Activated CD8-positive, alpha-beta memory T cell treated with anti-CD3 and anti-CD28 coated beads, Interleukin-2, amount 50 U/mL, for 24 hours (primary cell): ENCODE data around the gene C22orf23.
"Not testable (repeated sequence)": the region's sequence is repeated elsewhere in the genome, so short reads cannot be mapped to it uniquely, and the experiment has no call there.

ENCODE experiments used
- DNase-seq: peaks from one replicate; pipeline ENCODE4 v3.0.0-alpha.2; 2020; ENCODE audit errors: extremely low read depth

C22orf23 gene

GRCh38 chr22:37982151-37982785 lies 28.9 kb upstream of the C22orf23 start:
- no peak for DNase-seq

- DNase-seq, result no peak
These were observed 28.0 kb upstream of the C22orf23 start for GRCh38 chr22:37981282-37982011.

GRCh38 chr22:37979782-37980181 lies 26.4 kb upstream of the C22orf23 start:
- DNase-seq, result no peak

- no peak for DNase-seq
These were observed 23.1 kb upstream of the C22orf23 start for GRCh38 chr22:37976547-37976946.

- not testable (repeated sequence) for DNase-seq
These were observed 22.6 kb upstream of the C22orf23 start for GRCh38 chr22:37976022-37976421.

GRCh38 chr22:37975153-37975552 lies 21.8 kb upstream of the C22orf23 start:
- no peak for DNase-seq

- no peak for DNase-seq
These were observed 20.1 kb upstream of the C22orf23 start for GRCh38 chr22:37973271-37974170.

GRCh38 chr22:37972527-37972926 lies 19.1 kb upstream of the C22orf23 start:
- DNase-seq, result no peak

- no peak for DNase-seq
These were observed 18.4 kb upstream of the C22orf23 start for GRCh38 chr22:37971475-37972434.

- DNase-seq, result no peak
These were observed 17.5 kb upstream of the C22orf23 start for GRCh38 chr22:37970864-37971263.

- no peak for DNase-seq
These were observed 15.3 kb upstream of the C22orf23 start for GRCh38 chr22:37968452-37969251.

- no peak for DNase-seq
These were observed 14.4 kb upstream of the C22orf23 start for GRCh38 chr22:37967637-37968451.

GRCh38 chr22:37967147-37967546 lies 13.7 kb upstream of the C22orf23 start:
- DNase-seq, result no peak

GRCh38 chr22:37965940-37966664 lies 12.7 kb upstream of the C22orf23 start:
- no peak for DNase-seq

- DNase-seq, result no peak
These were observed 7.7 kb upstream of the C22orf23 start for GRCh38 chr22:37961062-37961461.

GRCh38 chr22:37959231-37959825 lies 5.9 kb upstream of the C22orf23 start:
- DNase-seq, result no peak

- no peak for DNase-seq
These were observed 3.8 kb upstream of the C22orf23 start for GRCh38 chr22:37957232-37957631.

- DNase-seq, result not testable (repeated sequence)
These were observed 2.5 kb upstream of the C22orf23 start for GRCh38 chr22:37955825-37956397.
